HL-60 (cell line): Measurements from ENCODE around the gene RBPJ.
"Not testable (repeated sequence)": the region's sequence is repeated elsewhere in the genome, so short reads cannot be mapped to it uniquely, and the experiment has no call there.

Experiments used
- DNase-seq, 2 experiments: peaks; one replicate each; pipeline ENCODE4 v3.0.0-alpha.2; 2010 to 2020; ENCODE audit warnings: low read depth in 1 of 2, low spot score in 1 of 2
- H3K27ac ChIP-seq: fragments of 250-450 bp; sonication (Bioruptor Pico); replicated peaks from 2 replicates; pipeline ENCODE4 v1.5.1; 2020; ENCODE audit warnings: mild to moderate bottlenecking, moderate library complexity
- H3K27me3 ChIP-seq: fragments of 250-450 bp; sonication (Bioruptor Pico); 2 replicates; pipeline ENCODE4 v1.5.1; 2021; ENCODE audit warnings: mild to moderate bottlenecking, moderate library complexity; ENCODE audit not compliant: insufficient read depth, poor library complexity, severe bottlenecking
- H3K4me3 ChIP-seq: replicated peaks from 2 replicates; pipeline ENCODE4 v1.5.1; 2011; ENCODE audit warnings: mild to moderate bottlenecking, control low read depth, low read length; ENCODE audit not compliant: insufficient read depth
- GABPA ChIP-seq: IDR thresholded peaks from 2 replicates; pipeline ENCODE4 v1.6.1; 2012; ENCODE audit warnings: low read depth
- POLR2AphosphoS5 ChIP-seq: IDR thresholded peaks from 2 replicates; pipeline ENCODE4 v1.6.1; 2012; ENCODE audit warnings: low read depth
- SPI1 ChIP-seq: IDR thresholded peaks from 2 replicates; pipeline ENCODE4 v1.6.1; 2012; ENCODE audit warnings: low read depth, mild to moderate bottlenecking, borderline replicate concordance
- TF ChIP-seq, protein P1 (sequence below): IDR thresholded peaks from one replicate; pipeline ENCODE4 v1.5.1; 2011; ENCODE audit warnings: low read length, control low read depth, inconsistent platforms; ENCODE audit not compliant: insufficient read depth
- TF ChIP-seq, protein P2 (sequence below): IDR thresholded peaks from 2 replicates; pipeline ENCODE4 v1.6.1; 2012; ENCODE audit warnings: low read depth; ENCODE audit not compliant: insufficient replicate concordance

RBPJ gene

DNA sequence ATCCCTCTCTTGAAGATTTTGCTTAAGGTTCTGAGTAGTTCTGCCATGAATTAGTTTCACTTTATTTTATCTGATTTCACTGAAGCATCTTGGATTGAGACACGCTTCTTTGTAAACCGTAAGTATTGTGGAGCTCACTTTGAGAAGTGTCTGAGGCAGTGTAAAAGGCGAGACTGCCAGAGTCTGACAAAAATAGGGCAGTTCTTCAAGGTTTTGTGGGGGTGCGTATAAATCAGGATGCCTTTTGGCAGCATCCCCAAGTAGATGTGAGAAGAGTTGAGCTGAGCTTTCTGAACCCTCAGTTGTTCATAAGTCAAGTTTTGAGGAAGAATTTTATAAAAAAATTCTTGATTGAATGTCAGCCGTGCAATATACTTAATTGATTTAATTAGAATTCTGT lies 76.3 kb downstream of the RBPJ start:
- DNase-seq: no peak
- H3K27ac ChIP-seq: no peak overlapping the region
- TF ChIP-seq, protein P1, sequence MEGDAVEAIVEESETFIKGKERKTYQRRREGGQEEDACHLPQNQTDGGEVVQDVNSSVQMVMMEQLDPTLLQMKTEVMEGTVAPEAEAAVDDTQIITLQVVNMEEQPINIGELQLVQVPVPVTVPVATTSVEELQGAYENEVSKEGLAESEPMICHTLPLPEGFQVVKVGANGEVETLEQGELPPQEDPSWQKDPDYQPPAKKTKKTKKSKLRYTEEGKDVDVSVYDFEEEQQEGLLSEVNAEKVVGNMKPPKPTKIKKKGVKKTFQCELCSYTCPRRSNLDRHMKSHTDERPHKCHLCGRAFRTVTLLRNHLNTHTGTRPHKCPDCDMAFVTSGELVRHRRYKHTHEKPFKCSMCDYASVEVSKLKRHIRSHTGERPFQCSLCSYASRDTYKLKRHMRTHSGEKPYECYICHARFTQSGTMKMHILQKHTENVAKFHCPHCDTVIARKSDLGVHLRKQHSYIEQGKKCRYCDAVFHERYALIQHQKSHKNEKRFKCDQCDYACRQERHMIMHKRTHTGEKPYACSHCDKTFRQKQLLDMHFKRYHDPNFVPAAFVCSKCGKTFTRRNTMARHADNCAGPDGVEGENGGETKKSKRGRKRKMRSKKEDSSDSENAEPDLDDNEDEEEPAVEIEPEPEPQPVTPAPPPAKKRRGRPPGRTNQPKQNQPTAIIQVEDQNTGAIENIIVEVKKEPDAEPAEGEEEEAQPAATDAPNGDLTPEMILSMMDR: no peak
- TF ChIP-seq, protein P2, sequence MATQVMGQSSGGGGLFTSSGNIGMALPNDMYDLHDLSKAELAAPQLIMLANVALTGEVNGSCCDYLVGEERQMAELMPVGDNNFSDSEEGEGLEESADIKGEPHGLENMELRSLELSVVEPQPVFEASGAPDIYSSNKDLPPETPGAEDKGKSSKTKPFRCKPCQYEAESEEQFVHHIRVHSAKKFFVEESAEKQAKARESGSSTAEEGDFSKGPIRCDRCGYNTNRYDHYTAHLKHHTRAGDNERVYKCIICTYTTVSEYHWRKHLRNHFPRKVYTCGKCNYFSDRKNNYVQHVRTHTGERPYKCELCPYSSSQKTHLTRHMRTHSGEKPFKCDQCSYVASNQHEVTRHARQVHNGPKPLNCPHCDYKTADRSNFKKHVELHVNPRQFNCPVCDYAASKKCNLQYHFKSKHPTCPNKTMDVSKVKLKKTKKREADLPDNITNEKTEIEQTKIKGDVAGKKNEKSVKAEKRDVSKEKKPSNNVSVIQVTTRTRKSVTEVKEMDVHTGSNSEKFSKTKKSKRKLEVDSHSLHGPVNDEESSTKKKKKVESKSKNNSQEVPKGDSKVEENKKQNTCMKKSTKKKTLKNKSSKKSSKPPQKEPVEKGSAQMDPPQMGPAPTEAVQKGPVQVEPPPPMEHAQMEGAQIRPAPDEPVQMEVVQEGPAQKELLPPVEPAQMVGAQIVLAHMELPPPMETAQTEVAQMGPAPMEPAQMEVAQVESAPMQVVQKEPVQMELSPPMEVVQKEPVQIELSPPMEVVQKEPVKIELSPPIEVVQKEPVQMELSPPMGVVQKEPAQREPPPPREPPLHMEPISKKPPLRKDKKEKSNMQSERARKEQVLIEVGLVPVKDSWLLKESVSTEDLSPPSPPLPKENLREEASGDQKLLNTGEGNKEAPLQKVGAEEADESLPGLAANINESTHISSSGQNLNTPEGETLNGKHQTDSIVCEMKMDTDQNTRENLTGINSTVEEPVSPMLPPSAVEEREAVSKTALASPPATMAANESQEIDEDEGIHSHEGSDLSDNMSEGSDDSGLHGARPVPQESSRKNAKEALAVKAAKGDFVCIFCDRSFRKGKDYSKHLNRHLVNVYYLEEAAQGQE: no peak
- TF ChIP-seq SPI1 (no peak), POLR2AphosphoS5 (no peak), GABPA (no peak)
- no peaks in the 10 kb centered on the region for H3K27me3 ChIP-seq
- H3K4me3 ChIP-seq: no peak overlapping the region

DNA sequence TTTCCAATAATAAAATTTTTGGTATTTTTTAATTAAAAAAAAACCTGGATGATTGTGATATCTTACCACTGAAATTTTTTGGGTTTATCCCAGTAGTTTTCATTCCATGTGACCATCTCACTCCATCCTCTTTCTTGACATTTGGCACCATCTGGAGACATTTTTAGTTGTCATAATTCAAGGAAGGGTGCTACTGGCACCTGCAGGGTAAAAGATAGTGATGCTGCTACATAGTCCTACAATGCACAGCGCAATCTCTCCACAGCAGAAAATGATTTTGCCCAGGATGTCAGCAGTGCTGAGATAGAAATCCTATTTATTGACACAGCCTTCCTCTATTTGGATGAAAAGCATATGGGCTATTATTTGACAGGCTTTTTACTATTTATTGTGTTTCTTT lies 79.3 kb downstream of the RBPJ start:
- no peak for TF ChIP-seq GABPA
- no peak for TF ChIP-seq POLR2AphosphoS5
- TF ChIP-seq SPI1: no peak
- Histone ChIP-seq H3K27ac (no peak overlapping the region), H3K4me3 (no peak overlapping the region), H3K27me3 (no peaks in the 10 kb centered on the region)
- no peak for DNase-seq

DNA sequence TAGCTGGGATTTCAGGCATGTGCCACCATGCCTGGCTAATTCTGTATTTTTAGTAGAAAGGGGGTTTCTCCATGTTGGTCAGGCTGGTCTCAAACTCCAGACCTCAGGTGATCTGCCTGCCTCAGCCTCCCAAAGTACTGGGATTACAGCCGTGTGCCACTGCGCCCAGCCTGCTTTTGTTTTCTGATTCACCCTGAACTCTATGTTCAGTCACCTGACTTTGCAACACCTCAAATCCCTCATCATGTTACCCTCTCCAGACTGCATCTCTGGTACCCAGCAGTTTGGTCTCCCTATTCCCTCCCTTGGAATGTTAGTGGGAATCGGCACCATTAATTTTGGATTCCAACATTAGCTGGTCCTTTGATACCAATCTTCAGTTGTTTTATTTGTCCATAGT lies 81.2 kb downstream of the RBPJ start:
- H3K4me3 ChIP-seq, H3K27me3 ChIP-seq, DNase-seq, H3K27ac ChIP-seq: not testable (repeated sequence)

DNA sequence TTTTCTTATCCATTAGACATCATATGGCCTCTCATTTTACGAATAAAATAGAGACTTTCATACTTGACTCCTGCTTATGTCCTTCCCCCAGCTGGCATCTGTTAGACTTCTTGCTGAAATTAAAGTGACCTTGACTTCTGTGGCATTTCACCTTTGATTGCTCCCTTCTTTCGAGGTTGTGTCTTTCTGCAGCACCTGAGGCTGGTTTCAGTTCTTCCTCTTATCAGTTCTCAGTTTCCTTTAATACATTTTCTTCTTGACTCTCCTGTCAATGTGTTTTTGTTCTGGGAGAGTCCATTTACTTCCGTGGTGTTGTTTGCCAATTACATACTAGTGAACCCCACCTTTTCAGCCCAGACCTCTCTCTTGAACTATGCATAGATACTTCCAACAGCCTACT lies 81.6 kb downstream of the RBPJ start:
- TF ChIP-seq, protein P2: no peak
- TF ChIP-seq POLR2AphosphoS5: no peak
- no peak for TF ChIP-seq GABPA
- TF ChIP-seq, protein P1: no peak
- TF ChIP-seq SPI1: no peak
- Histone ChIP-seq H3K27me3 (no peaks in the 10 kb centered on the region), H3K27ac (no peak overlapping the region), H3K4me3 (no peak overlapping the region)
- no peak for DNase-seq

DNA sequence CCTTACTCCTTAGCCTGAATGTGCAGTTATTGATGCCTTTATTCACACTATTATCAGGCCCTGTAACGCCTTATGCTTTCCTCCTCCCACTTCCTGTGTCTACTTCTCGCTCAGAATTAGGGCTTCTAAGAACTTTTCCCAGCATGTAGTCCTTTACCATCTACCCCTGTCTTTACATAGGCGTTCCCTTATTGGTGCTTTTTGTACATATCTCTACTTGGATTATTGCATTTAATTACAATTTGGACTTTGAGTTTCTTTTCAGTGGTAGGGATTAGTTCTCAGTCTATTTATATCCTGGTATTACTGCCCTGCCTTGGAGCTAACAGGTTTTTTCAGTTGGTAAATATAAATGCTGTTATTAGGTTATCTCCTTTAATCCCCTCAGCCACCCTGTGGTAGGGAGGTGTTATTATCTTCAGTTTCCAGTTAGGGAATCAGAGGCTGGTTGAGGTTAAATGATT lies 84.0 kb downstream of the RBPJ start:
- TF ChIP-seq SPI1 (no peak), POLR2AphosphoS5 (no peak), GABPA (no peak)
- TF ChIP-seq, protein P2: no peak
- DNase-seq: no peak
- Histone ChIP-seq H3K27ac (no peak overlapping the region), H3K27me3 (no peaks in the 10 kb centered on the region), H3K4me3 (no peak overlapping the region)
